ENCODE measurements around the gene ACTMAP.

Gene ACTMAP

DNA sequence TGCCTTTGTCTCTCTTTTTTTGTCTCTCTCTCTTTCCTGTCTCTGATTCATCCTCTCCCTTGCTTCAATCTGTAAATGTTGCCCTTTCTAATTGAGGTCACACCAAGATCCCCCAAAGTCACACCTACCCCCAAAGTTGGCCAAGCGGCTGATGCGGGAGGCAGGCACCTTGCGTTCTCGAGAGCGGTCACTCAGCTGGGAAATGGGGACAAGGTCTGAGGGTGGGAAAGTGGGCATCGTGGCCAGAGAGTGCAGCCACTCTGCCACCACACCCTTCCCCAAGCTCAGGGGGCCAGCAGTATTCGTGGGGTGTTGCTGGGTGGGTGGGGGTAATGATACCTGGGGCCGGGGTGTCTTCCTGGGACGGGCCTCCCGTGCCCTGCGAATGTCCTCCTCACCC is 36.3 kb downstream of the ACTMAP start:
- no peak for DNase-seq (ENCODE audit: low read depth, low spot score)
- H3K4me3 ChIP-seq (ENCODE audit: low read depth, low read length) = peak overlapping the region; percentile 70
- CTCF ChIA-PET = interaction anchor here (1.2 kb wide), 1 partner anchor 14 kb away, joined by 3 read pairs; no protein-coding TSS in a partner anchor
- POLR2A ChIA-PET = interaction anchor here (0.7 kb wide), 1 partner anchor 42 kb away, joined by 4 read pairs; no protein-coding TSS in a partner anchor
- TF ChIP-seq CTCF (IDR thresholded peaks at IDR 0.05; ENCODE audit: insufficient read depth, low read length, missing control alignments) = no peak

DNA sequence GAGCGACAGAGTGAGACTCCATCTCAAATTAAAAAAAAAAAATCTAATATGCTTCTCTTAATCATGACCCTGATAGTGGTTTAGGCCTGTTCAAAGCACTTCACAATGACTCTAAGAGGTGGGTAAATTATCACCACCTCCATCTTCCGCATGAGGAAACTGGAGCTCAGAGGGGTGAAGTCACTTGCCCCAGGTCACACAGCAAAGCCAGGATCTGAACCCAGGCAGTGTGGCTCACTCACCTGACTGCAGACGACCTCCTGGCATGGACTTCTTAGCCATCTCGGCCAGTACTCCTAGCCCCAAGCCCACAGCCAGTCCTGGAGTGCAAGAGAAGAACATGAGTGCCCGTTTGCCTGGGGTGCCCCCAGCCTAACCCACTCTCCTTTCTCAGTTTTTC is 40.5 kb downstream of the ACTMAP start:
- POLR2A ChIA-PET = no interaction called here
- TF ChIP-seq CTCF (IDR thresholded peaks at IDR 0.05; ENCODE audit: insufficient read depth, low read length, missing control alignments) = no peak
- DNase-seq (ENCODE audit: low read depth, low spot score) = no peak
- CTCF ChIA-PET = interaction anchor here (1.5 kb wide), 1 partner anchor 10 kb away, joined by 3 read pairs; no protein-coding TSS in a partner anchor
- no peak overlapping the region for H3K4me3 ChIP-seq (ENCODE audit: low read depth, low read length)

DNA sequence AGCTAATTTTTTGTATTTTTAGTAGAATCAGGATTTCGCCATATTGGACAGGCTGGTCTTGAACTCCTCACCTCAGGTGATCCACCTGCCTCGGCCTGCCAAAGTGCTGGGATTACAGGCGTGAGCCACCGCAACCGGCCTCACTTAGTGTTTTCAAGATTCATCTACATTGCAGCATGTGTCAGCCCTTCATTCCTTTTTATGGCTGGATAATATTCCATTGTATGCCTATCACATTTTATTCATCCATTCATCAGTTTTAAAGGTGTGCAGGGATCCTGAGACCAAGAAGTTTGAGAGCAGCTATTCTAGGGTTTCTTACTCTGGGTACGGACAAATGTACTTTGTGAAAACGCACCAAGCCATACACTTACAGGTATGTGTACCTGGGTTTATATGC is 42.7 kb downstream of the ACTMAP start:
- POLR2A ChIA-PET = no interaction called here
- CTCF ChIA-PET = no interaction called here
- TF ChIP-seq CTCF (IDR thresholded peaks at IDR 0.05; ENCODE audit: insufficient read depth, low read length, missing control alignments) = no peak
- no peak for DNase-seq (ENCODE audit: low read depth, low spot score)
- H3K4me3 ChIP-seq (ENCODE audit: low read depth, low read length) = no peak overlapping the region

DNA sequence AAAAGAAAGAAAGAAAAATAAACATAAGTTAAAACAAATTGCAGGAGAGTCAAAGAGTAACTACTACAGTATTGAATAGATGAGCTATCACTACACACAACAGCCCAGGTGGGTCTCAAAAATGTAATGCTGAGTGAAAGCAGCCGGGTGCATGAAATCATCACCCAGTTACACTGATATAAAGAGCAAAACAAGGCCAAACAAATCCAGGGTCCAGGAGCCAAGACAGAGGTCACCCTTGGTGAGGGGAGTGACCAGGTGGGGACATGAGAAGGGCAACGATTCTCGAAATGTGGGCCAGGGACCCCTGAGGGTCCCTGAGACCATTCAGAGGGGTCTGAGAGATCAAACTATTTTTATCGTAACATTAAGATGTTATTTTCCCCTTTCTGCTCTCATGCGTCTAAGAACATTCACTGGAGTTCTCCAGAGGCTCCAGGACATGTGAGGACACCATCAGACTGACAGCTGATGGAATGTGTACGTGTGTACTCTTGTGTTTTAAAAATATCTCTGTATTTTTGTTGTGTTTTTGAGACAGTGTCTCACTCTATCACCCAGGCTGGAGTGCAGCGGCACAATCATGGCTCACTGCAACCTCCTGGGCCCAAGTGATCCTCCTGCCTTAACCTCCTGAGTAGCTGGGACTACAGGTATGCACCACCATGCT is 44.2 kb downstream of the ACTMAP start:
- no peak for TF ChIP-seq CTCF (IDR thresholded peaks at IDR 0.05; ENCODE audit: insufficient read depth, low read length, missing control alignments)
- H3K4me3 ChIP-seq (ENCODE audit: low read depth, low read length) = no peak overlapping the region
- CTCF ChIA-PET = interaction anchor here (1.1 kb wide), 1 partner anchor 15 kb away, joined by 3 read pairs; no protein-coding TSS in a partner anchor
- DNase-seq (ENCODE audit: low read depth, low spot score) = no peak
- POLR2A ChIA-PET = no interaction called here

GRCh38 chr19:40705362-40705651 is 45.0 kb downstream of the ACTMAP start:
- no peak for DNase-seq (ENCODE audit: low read depth, low spot score)
- no peak for TF ChIP-seq CTCF (IDR thresholded peaks at IDR 0.05; ENCODE audit: insufficient read depth, low read length, missing control alignments)
- CTCF ChIA-PET = no interaction called here
- POLR2A ChIA-PET = no interaction called here
- no peak overlapping the region for H3K4me3 ChIP-seq (ENCODE audit: low read depth, low read length)

- DNase-seq (ENCODE audit: low read depth, low spot score) = no peak
- CTCF ChIA-PET = interaction anchor here (1.1 to 1.3 kb wide), 3 partner anchors 11 to 103 kb away, joined by 3 read pairs; no protein-coding TSS in a partner anchor
- POLR2A ChIA-PET = no interaction called here
- no peak for TF ChIP-seq CTCF (IDR thresholded peaks at IDR 0.05; ENCODE audit: insufficient read depth, low read length, missing control alignments)
- no peak overlapping the region for H3K4me3 ChIP-seq (ENCODE audit: low read depth, low read length)
Measured at GRCh38 chr19:40704491-40705361, 45.6 kb downstream of the ACTMAP start.

All from AG04449 (cell line).